ENCODE results near the gene IRAK2. TPM values are rescaled to one million over a fixed set of nuclear protein-coding genes. Genes with fewer than 3 reads are reported as not detected.

Gene IRAK2
- total and polyA plus RNA-seq, 2 of the 8 experiments (the other 6 are each of a cell fraction or from before 2014, with no cell fraction given): 1.5 TPM

GRCh38 chr3:10119376-10119775, 45.3 kb upstream of the IRAK2 start:
- H3K79me2 ChIP-seq (ENCODE audit: control insufficient read depth in 1 of 2, insufficient read depth in 2 of 2, low read length in 2 of 2): peaks cover 13 to 50% of the 10 kb centered on the region in 2 experiments
- no peak overlapping the region for H4K8ac ChIP-seq (ENCODE audit: extremely low read depth, insufficient read depth, low read length)
- no peak overlapping the region for H2BK12ac ChIP-seq (ENCODE audit: low read depth, low read length)
- H3K23me2 ChIP-seq (ENCODE audit: low read depth, low read length): peaks cover 9% of the 10 kb centered on the region
- H3K27me3 ChIP-seq (replicated peaks in 1 of 4; ENCODE audit: control insufficient read depth in 3 of 4, extremely low read depth in 1 of 4, insufficient read depth in 3 of 4, low read length in 3 of 4): no peaks in the 10 kb centered on the region
- no peak overlapping the region for H3K14ac ChIP-seq (ENCODE audit: insufficient read length)
- H2AK5ac ChIP-seq (ENCODE audit: low read depth, low read length): no peak overlapping the region
- H3K36me3 ChIP-seq (ENCODE audit: control insufficient read depth in 2 of 4, insufficient read depth in 4 of 4, low read length in 3 of 4): peaks cover 0 to 10% (median 2%) of the 10 kb centered on the region in 4 experiments; a peak in 2 of 8 replicates
- no peak overlapping the region for H3K23ac ChIP-seq (ENCODE audit: insufficient read length)
- no peak overlapping the region for H4K91ac ChIP-seq (replicated peaks; ENCODE audit: insufficient read length, low read length)
- no peaks in the 10 kb centered on the region for H3K9me3 ChIP-seq (ENCODE audit: insufficient read depth in 2 of 2, low read depth in 1 of 2, low read length in 1 of 2)
- POLR2A ChIA-PET (ENCODE audit: partially characterized antibody): no interaction called here
- no peak overlapping the region for H2BK5ac ChIP-seq (ENCODE audit: low read depth, low read length)
- no peak for DNase-seq (ENCODE audit: low read depth in 1 of 2, low spot score in 2 of 2)
- no peak for FAIRE-seq
- H3K4me3 ChIP-seq (ENCODE audit: extremely low read depth in 1 of 4, insufficient read depth in 2 of 4, low read depth in 3 of 4, low read length in 4 of 4): no peak overlapping the region
- H4K5ac ChIP-seq (ENCODE audit: insufficient read length, low read depth, low read length): no peak overlapping the region
- H3K9ac ChIP-seq (replicated peaks in 1 of 4; ENCODE audit: extremely low read depth in 1 of 4, low read depth in 3 of 4, low read length in 3 of 4): no peak overlapping the region
- H2BK120ac ChIP-seq (replicated peaks; ENCODE audit: low read depth, low read length): no peak overlapping the region
- peaks cover 0 to 8% of the 10 kb centered on the region in 2 experiments for H4K20me1 ChIP-seq (replicated peaks in 1 of 2; ENCODE audit: control insufficient read depth in 1 of 2, insufficient read depth in 2 of 2, low read length in 2 of 2)
- no peak overlapping the region for H2BK20ac ChIP-seq (ENCODE audit: low read length)
- H3K27ac ChIP-seq (ENCODE audit: low read depth, low read length): no peak overlapping the region
- H2AFZ ChIP-seq (ENCODE audit: low read length): no peak overlapping the region
- H2BK15ac ChIP-seq (ENCODE audit: low read length): no peak overlapping the region
- no peak overlapping the region for H3K4me2 ChIP-seq (ENCODE audit: insufficient read depth in 1 of 2, low read depth in 2 of 2, low read length in 2 of 2)
- peaks cover 12% of the 10 kb centered on the region for H3K79me1 ChIP-seq (ENCODE audit: low read depth, low read length)
- H3K56ac ChIP-seq (replicated peaks; ENCODE audit: insufficient read length, low read depth, low read length): no peak overlapping the region
- peaks cover 0 to 3% (median 0%) of the 10 kb centered on the region in 4 experiments; a peak in 2 of 7 replicates for H3K4me1 ChIP-seq (replicated peaks in 1 of 4; ENCODE audit: control insufficient read depth in 3 of 4, insufficient read depth in 4 of 4, low read length in 3 of 4)
- no peak overlapping the region for H3K18ac ChIP-seq (ENCODE audit: extremely low read depth, low read length)
- WGBS, 2 experiments (ENCODE audit: extremely low coverage in 1 of 2, insufficient coverage in 1 of 2, insufficient read length in 1 of 2, insufficient replicate concordance in 2 of 2, low coverage in 1 of 2, low lambda C conversion rate in 2 of 2, missing lambda C conversion rate in 1 of 2): 90% methylated on average over 4 of the region's 4 CpGs; no CpG with 5 or more reads in 1 of the 2 experiments
- TF ChIP-seq SUZ12 (IDR thresholded peaks at IDR 0.05; ENCODE audit: low read length): no peak
- TF ChIP-seq EP300 (IDR thresholded peaks at IDR 0.05; ENCODE audit: borderline replicate concordance in 1 of 2, low read depth in 2 of 2, low read length in 2 of 2): no peak
- TF ChIP-seq CHD1 (IDR thresholded peaks at IDR 0.05; ENCODE audit: low read depth, low read length): no peak
- TF ChIP-seq SIX5 (IDR thresholded peaks at IDR 0.05; ENCODE audit: low read depth, low read length): no peak
- CTCF ChIA-PET (ENCODE audit: partially characterized antibody): interaction anchor here (1.0 kb wide), 1 partner anchor 9 kb away, joined by 3 read pairs; no protein-coding TSS in a partner anchor
- no peak overlapping the region for H3K4ac ChIP-seq (replicated peaks; ENCODE audit: insufficient read length, low read depth, low read length)

Data from H1 (cell line).